OCI-LY7 (cell line): ENCODE measurements around the gene GNB2. TPM values are rescaled to one million over a fixed set of nuclear protein-coding genes. Genes with fewer than 3 reads are reported as not detected.
"Not testable (repeated sequence)": the region's sequence is repeated elsewhere in the genome, so short reads cannot be mapped to it uniquely, and the experiment has no call there.

Source experiments
- BruUV-seq: library from RNA; stranded (reverse); fragments of 400-500 nt; replicated peaks from 2 replicates; lab custom pipeline; 2021; lab: Mats Ljungman, UMichigan
- CTCF ChIA-PET: fragments of 300-600 bp; sonication (Branson Sonifier 250); formaldehyde crosslinking; loops from one replicate; lab custom pipeline; 2022; ENCODE audit warnings: antibody characterized with exemption; ENCODE audit not compliant: unreplicated experiment; lab: Charles Lee
- POLR2A ChIA-PET: fragments of 300-600 bp; sonication (Branson Sonifier 250); formaldehyde crosslinking; loops from one replicate; lab custom pipeline; 2022; ENCODE audit warnings: antibody characterized with exemption; lab: Charles Lee
- DNase-seq: peaks from one replicate; pipeline ENCODE4 v3.0.0-alpha.2; 2015; ENCODE audit warnings: low spot score
- H2AFZ ChIP-seq: fragments of 200-600 bp; sonication (generic), shearing (Covaris generic); 2 replicates; pipeline ENCODE4 v1.6.1; 2014; ENCODE audit warnings: mild to moderate bottlenecking, antibody characterized with exemption, low read length, moderate library complexity
- H3K27ac ChIP-seq: fragments of 200-600 bp; sonication (generic); 2 replicates; pipeline ENCODE4 v1.5.1; 2014; ENCODE audit warnings: mixed run types, low read depth, mild to moderate bottlenecking, moderate library complexity, low read length, inconsistent platforms; ENCODE audit not compliant: poor library complexity, severe bottlenecking
- H3K36me3 ChIP-seq: fragments of 200-600 bp; sonication (generic); 2 replicates; pipeline ENCODE4 v1.6.1; 2014; ENCODE audit warnings: mild to moderate bottlenecking, antibody characterized with exemption, low read length, moderate library complexity, mixed read lengths; ENCODE audit not compliant: insufficient read depth
- H3K4me1 ChIP-seq: fragments of 200-600 bp; sonication (generic); 2 replicates; pipeline ENCODE4 v1.5.1; 2014; ENCODE audit warnings: mild to moderate bottlenecking, low read length; ENCODE audit not compliant: insufficient read depth, poor library complexity, severe bottlenecking
- H3K4me2 ChIP-seq: fragments of 200-600 bp; sonication (generic); 2 replicates; pipeline ENCODE4 v1.6.1; 2014; ENCODE audit warnings: mild to moderate bottlenecking, low read length
- H3K4me3 ChIP-seq: fragments of 200-600 bp; sonication (generic); 2 replicates; pipeline ENCODE4 v1.5.1; 2014; ENCODE audit warnings: mild to moderate bottlenecking, low read depth, low read length; ENCODE audit not compliant: poor library complexity, severe bottlenecking
- H3K79me2 ChIP-seq: fragments of 200-600 bp; sonication (generic); 2 replicates; pipeline ENCODE4 v1.6.1; 2016; ENCODE audit warnings: low read depth, mild to moderate bottlenecking, low read length, moderate library complexity, mixed read lengths; ENCODE audit not compliant: insufficient read depth
- H3K9me2 ChIP-seq: fragments of 200-600 bp; sonication (generic); 2 replicates; pipeline ENCODE4 v1.6.1; 2016; ENCODE audit warnings: mild to moderate bottlenecking, low read length, mixed read lengths; ENCODE audit not compliant: insufficient read depth
- H3K9me3 ChIP-seq: fragments of 200-600 bp; sonication (generic); 2 replicates; pipeline ENCODE4 v1.6.1; 2014; ENCODE audit warnings: mild to moderate bottlenecking, mixed run types, low read length, mixed read lengths
- H4K20me1 ChIP-seq: fragments of 200-600 bp; sonication (generic); 2 replicates; pipeline ENCODE4 v1.6.1; 2014; ENCODE audit warnings: mild to moderate bottlenecking, antibody characterized with exemption, low read length, moderate library complexity, mixed read lengths; ENCODE audit not compliant: insufficient read depth
- CTCF ChIP-seq: fragments of 200-600 bp; sonication (generic); conservative IDR thresholded peaks from 2 replicates; pipeline ENCODE4 v1.5.1; 2014; ENCODE audit warnings: mild to moderate bottlenecking, antibody characterized with exemption, low read length, moderate library complexity, mixed read lengths
- EZH2phosphoT487 ChIP-seq: fragments of 200-600 bp; sonication (generic); IDR thresholded peaks from 2 replicates; pipeline ENCODE4 v1.6.1; 2018; ENCODE audit warnings: low read depth, borderline replicate concordance, mild to moderate bottlenecking, mixed run types, antibody characterized with exemption, low read length, moderate library complexity, mixed read lengths
- intact Hi-C: fragments of 100-400 bp; cut with micrococcal nuclease; formaldehyde crosslinking; loops from one replicate; pipeline ENCODE4 v1.10.0; 2022; ENCODE audit not compliant: unreplicated experiment
- total RNA-seq, 2 experiments: library from RNA; depleted of rRNA in 1 of 2; stranded (reverse); fragments of >200 nt in 1 of 2; shearing (Covaris generic) in 1 of 2; gene quantifications; 2 replicates each; pipeline ENCODE4 v1.2.3, GENCODE V29; 2014 to 2022

The GNB2 gene
- total RNA-seq, 2 experiments from 2014 or later, result 80.4 to 174 TPM

- CTCF ChIA-PET, result interaction anchor here (0.6 kb wide), 1 partner anchor 204 kb away, joined by 3 read pairs; no protein-coding TSS in a partner anchor
These were observed 49.1 kb downstream of the GNB2 start for GRCh38 chr7:100722480-100723212.

GRCh38 chr7:100723732-100724275 is 50.3 kb downstream of the GNB2 start:
- no peak overlapping the region for H3K4me2 ChIP-seq

More at GRCh38 chr7:100722480-100723212, 49.1 kb downstream of the GNB2 start:
- H3K27ac ChIP-seq, result no peak overlapping the region
- no peaks in the 10 kb centered on the region for H3K36me3 ChIP-seq
- no peak overlapping the region for H3K4me3 ChIP-seq
- no peaks in the 10 kb centered on the region for H3K4me1 ChIP-seq
- no peak overlapping the region for H3K4me2 ChIP-seq
- H2AFZ ChIP-seq, result no peak overlapping the region
- no peaks in the 10 kb centered on the region for H3K79me2 ChIP-seq
- H3K9me2 ChIP-seq, result no peaks in the 10 kb centered on the region
- no TSS peak for BruUV-seq
- no peaks in the 10 kb centered on the region for H3K9me3 ChIP-seq
- H4K20me1 ChIP-seq, result no peaks in the 10 kb centered on the region
- intact Hi-C loops, result loop anchor here (5.0 kb wide), 1 partner anchor 130 kb away; the partner anchor contains the start of gene SLC12A9
- DNase-seq, result no peak
- POLR2A ChIA-PET, result no interaction called here
- no peak for TF ChIP-seq CTCF
- no peak for TF ChIP-seq EZH2phosphoT487

GRCh38 chr7:100724364-100724763 is 50.8 kb downstream of the GNB2 start:
- H3K79me2 ChIP-seq, H3K9me3 ChIP-seq, BruUV-seq, H3K4me2 ChIP-seq, DNase-seq, H4K20me1 ChIP-seq, H3K36me3 ChIP-seq, H3K9me2 ChIP-seq, H3K4me1 ChIP-seq, H2AFZ ChIP-seq, H3K27ac ChIP-seq, H3K4me3 ChIP-seq: not testable (repeated sequence)
- POLR2A ChIA-PET, result interaction anchor here (0.7 kb wide), 1 partner anchor 112 kb away, joined by 3 read pairs; no protein-coding TSS in a partner anchor
- CTCF ChIA-PET, result interaction anchor here (1.2 kb wide), 1 partner anchor 19 kb away, joined by 4 read pairs; the partner anchor contains the start of gene POP7
- intact Hi-C loops, result loop anchor here (5.0 kb wide), 1 partner anchor 128 kb away; the partner anchor contains the start of gene SLC12A9

More at GRCh38 chr7:100723732-100724275, 50.3 kb downstream of the GNB2 start:
- Histone ChIP-seq H3K9me2 (no peaks in the 10 kb centered on the region), H3K27ac (no peak overlapping the region), H3K36me3 (no peaks in the 10 kb centered on the region), H4K20me1 (no peaks in the 10 kb centered on the region), H3K9me3 (no peaks in the 10 kb centered on the region), H3K4me3 (no peak overlapping the region), H3K79me2 (no peaks in the 10 kb centered on the region), H2AFZ (no peak overlapping the region), H3K4me1 (no peaks in the 10 kb centered on the region)
- intact Hi-C loops, result loop anchor here (5.0 kb wide), 1 partner anchor 128 kb away; the partner anchor contains the start of gene SLC12A9
- no TSS peak for BruUV-seq
- CTCF ChIA-PET, result interaction anchor here (0.6 kb wide), 1 partner anchor 205 kb away, joined by 3 read pairs; no protein-coding TSS in a partner anchor
- POLR2A ChIA-PET, result no interaction called here
- TF ChIP-seq EZH2phosphoT487 (no peak), CTCF (no peak)
- no peak for DNase-seq
